Fibroblast of skin of back (primary cell): ENCODE results near the gene LYPD4.

Experiments used
- DNase-seq: peaks from one replicate; pipeline ENCODE4 v3.0.0-alpha.2; 2013

Gene LYPD4

GRCh38 chr19:41850381-41850780 lies 5.9 kb upstream of the LYPD4 start:
- DNase-seq: no peak

GRCh38 chr19:41849067-41849466 lies 4.6 kb upstream of the LYPD4 start:
- no peak for DNase-seq

GRCh38 chr19:41848666-41849065 lies 4.2 kb upstream of the LYPD4 start:
- no peak for DNase-seq

GRCh38 chr19:41847351-41848105 lies 3.0 kb upstream of the LYPD4 start:
- no peak for DNase-seq

GRCh38 chr19:41845051-41845590 lies 638 bp upstream of the LYPD4 start:
- DNase-seq: no peak

GRCh38 chr19:41845001-41845050 lies 343 bp upstream of the LYPD4 start, which contains the start of gene DMRTC2:
Gene DMRTC2, plus strand, starts transcription at chr19:41845042. Its CDS starts 2,387 bp downstream, at chr19:41847429.
- DNase-seq: no peak

GRCh38 chr19:41843371-41843770 lies 1.1 kb downstream of the LYPD4 start:
- no peak for DNase-seq

GRCh38 chr19:41839211-41839610 lies 5.3 kb downstream of the LYPD4 start:
- no peak for DNase-seq

GRCh38 chr19:41837981-41838708 lies 6.3 kb downstream of the LYPD4 start:
- no peak for DNase-seq

- DNase-seq: no peak
Measured at GRCh38 chr19:41821003-41821735, 23.3 kb downstream of the LYPD4 start.

GRCh38 chr19:41816761-41817160 lies 27.7 kb downstream of the LYPD4 start:
- DNase-seq: no peak

GRCh38 chr19:41815301-41815700 lies 29.2 kb downstream of the LYPD4 start:
- DNase-seq: no peak

- no peak for DNase-seq
Measured at GRCh38 chr19:41813911-41814310, 30.6 kb downstream of the LYPD4 start.

- no peak for DNase-seq
Measured at GRCh38 chr19:41811981-41812380, 32.5 kb downstream of the LYPD4 start.

GRCh38 chr19:41811036-41811435 lies 33.4 kb downstream of the LYPD4 start:
- DNase-seq: no peak

GRCh38 chr19:41810301-41810700 lies 34.2 kb downstream of the LYPD4 start:
- no peak for DNase-seq

GRCh38 chr19:41808663-41809566 lies 35.6 kb downstream of the LYPD4 start:
- DNase-seq: no peak

- no peak for DNase-seq
Measured at GRCh38 chr19:41807176-41807575, 37.3 kb downstream of the LYPD4 start.

GRCh38 chr19:41804336-41804735 lies 40.1 kb downstream of the LYPD4 start:
- DNase-seq: no peak

- no peak for DNase-seq
Measured at GRCh38 chr19:41802770-41803169, 41.7 kb downstream of the LYPD4 start.

- no peak for DNase-seq
Measured at GRCh38 chr19:41801792-41802211, 42.7 kb downstream of the LYPD4 start.

- no peak for DNase-seq
Measured at GRCh38 chr19:41801031-41801430, 43.5 kb downstream of the LYPD4 start.
